Activated T-cell treated with anti-CD3 and anti-CD28 coated beads for 48 hours (primary cell): ENCODE data around the gene EML4.
"Not testable (repeated sequence)": the region's sequence is repeated elsewhere in the genome, so short reads cannot be mapped to it uniquely, and the experiment has no call there.

Experiments
- DNase-seq: peaks from one replicate; pipeline ENCODE4 v3.0.0-alpha.2; 2020; ENCODE audit warnings: low read depth

Gene EML4

GRCh38 chr2:42169100-42169873 lies at the start of gene EML4:
EML4 (plus strand) TSS chr2:42169353; CDS start chr2:42169612, 259 bp downstream.
- peak; percentile 91 for DNase-seq

GRCh38 chr2:42123426-42123825 lies 45.7 kb upstream of the EML4 start:
- no peak for DNase-seq

- DNase-seq: no peak
These were observed 45.0 kb upstream of the EML4 start for GRCh38 chr2:42124011-42124785.

GRCh38 chr2:42125841-42126594 lies 43.1 kb upstream of the EML4 start:
- DNase-seq: no peak

- not testable (repeated sequence) for DNase-seq
These were observed 42.3 kb upstream of the EML4 start for GRCh38 chr2:42126873-42127272.

- no peak for DNase-seq
These were observed 41.4 kb upstream of the EML4 start for GRCh38 chr2:42127425-42128424.

- DNase-seq: no peak
These were observed 40.2 kb upstream of the EML4 start for GRCh38 chr2:42128721-42129486.

- no peak for DNase-seq
These were observed 39.7 kb upstream of the EML4 start for GRCh38 chr2:42129487-42129852.

- no peak for DNase-seq
These were observed 39.2 kb upstream of the EML4 start for GRCh38 chr2:42129947-42130346.

- DNase-seq: not testable (repeated sequence)
These were observed 38.3 kb upstream of the EML4 start for GRCh38 chr2:42130858-42131257.

- DNase-seq: no peak
These were observed 36.8 kb upstream of the EML4 start for GRCh38 chr2:42132191-42132965.

- peak; percentile 81 for DNase-seq
These were observed 36.0 kb upstream of the EML4 start for GRCh38 chr2:42132966-42133641.

GRCh38 chr2:42133771-42134195 lies 35.4 kb upstream of the EML4 start:
- no peak for DNase-seq

GRCh38 chr2:42134401-42134932 lies 34.7 kb upstream of the EML4 start:
- DNase-seq: not testable (repeated sequence)

- DNase-seq: no peak
These were observed 33.5 kb upstream of the EML4 start for GRCh38 chr2:42135381-42136312.

- no peak for DNase-seq
These were observed 32.4 kb upstream of the EML4 start for GRCh38 chr2:42136782-42137124.

GRCh38 chr2:42137125-42137841 lies 31.9 kb upstream of the EML4 start:
- no peak for DNase-seq
